Measurements from ENCODE around the gene LRRC8D. TPM values are rescaled to one million over a fixed set of nuclear protein-coding genes. Genes with fewer than 3 reads are reported as not detected.

Gene LRRC8D
- total and polyA plus RNA-seq, 2 experiments from 2014 or later: 23.6 to 48.8 TPM

DNA sequence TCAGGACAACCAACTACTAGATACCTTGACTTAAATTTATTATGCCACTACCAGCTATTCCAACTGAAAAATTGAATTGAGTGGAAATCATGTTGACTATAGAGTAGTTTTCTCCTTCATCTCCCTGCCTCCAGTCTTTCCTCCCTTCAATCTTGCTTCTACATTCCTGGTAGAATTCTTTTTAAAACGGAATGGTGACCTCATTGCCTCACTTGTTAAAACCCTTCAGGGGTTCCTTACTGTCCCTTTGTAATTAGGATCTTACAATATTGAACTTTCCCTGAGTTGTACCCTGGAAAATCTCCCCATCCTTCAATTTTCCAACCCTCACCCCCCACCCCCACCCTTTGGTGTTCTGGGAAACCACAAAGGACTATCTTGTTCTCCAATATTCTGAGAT is 91.2 kb downstream of the LRRC8D start (continued):
- TF ChIP-seq JUNB (IDR thresholded peaks at IDR 0.05; ENCODE audit: unreplicated experiment): no peak
- TF ChIP-seq STAT1 (IDR thresholded peaks at IDR 0.05; ENCODE audit: unreplicated experiment): no peak
- TF ChIP-seq CREB1 (CRISPR knock-in tag; IDR thresholded peaks at IDR 0.05; ENCODE audit: low read depth): no peak
- TF ChIP-seq ZNF331 (CRISPR knock-in tag; IDR thresholded peaks at IDR 0.05; ENCODE audit: low read depth): no peak
- no peak for TF ChIP-seq NANOG (IDR thresholded peaks at IDR 0.05; ENCODE audit: borderline replicate concordance)
- no peak for TF ChIP-seq POLR2AphosphoS5 (IDR thresholded peaks at IDR 0.05; ENCODE audit: low read depth)
- TF ChIP-seq ZNF114 (CRISPR knock-in tag; IDR thresholded peaks at IDR 0.05): no peak
- TF ChIP-seq, protein P1, sequence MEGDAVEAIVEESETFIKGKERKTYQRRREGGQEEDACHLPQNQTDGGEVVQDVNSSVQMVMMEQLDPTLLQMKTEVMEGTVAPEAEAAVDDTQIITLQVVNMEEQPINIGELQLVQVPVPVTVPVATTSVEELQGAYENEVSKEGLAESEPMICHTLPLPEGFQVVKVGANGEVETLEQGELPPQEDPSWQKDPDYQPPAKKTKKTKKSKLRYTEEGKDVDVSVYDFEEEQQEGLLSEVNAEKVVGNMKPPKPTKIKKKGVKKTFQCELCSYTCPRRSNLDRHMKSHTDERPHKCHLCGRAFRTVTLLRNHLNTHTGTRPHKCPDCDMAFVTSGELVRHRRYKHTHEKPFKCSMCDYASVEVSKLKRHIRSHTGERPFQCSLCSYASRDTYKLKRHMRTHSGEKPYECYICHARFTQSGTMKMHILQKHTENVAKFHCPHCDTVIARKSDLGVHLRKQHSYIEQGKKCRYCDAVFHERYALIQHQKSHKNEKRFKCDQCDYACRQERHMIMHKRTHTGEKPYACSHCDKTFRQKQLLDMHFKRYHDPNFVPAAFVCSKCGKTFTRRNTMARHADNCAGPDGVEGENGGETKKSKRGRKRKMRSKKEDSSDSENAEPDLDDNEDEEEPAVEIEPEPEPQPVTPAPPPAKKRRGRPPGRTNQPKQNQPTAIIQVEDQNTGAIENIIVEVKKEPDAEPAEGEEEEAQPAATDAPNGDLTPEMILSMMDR (conservative IDR thresholded peaks at IDR 0.05; ENCODE audit: low read depth in 2 of 2): no peak
- no peak for TF ChIP-seq EZH2phosphoT487 (IDR thresholded peaks at IDR 0.05; ENCODE audit: unreplicated experiment)
- no peak for TF ChIP-seq EZH2 (IDR thresholded peaks at IDR 0.05; ENCODE audit: low read depth, unreplicated experiment)

DNA sequence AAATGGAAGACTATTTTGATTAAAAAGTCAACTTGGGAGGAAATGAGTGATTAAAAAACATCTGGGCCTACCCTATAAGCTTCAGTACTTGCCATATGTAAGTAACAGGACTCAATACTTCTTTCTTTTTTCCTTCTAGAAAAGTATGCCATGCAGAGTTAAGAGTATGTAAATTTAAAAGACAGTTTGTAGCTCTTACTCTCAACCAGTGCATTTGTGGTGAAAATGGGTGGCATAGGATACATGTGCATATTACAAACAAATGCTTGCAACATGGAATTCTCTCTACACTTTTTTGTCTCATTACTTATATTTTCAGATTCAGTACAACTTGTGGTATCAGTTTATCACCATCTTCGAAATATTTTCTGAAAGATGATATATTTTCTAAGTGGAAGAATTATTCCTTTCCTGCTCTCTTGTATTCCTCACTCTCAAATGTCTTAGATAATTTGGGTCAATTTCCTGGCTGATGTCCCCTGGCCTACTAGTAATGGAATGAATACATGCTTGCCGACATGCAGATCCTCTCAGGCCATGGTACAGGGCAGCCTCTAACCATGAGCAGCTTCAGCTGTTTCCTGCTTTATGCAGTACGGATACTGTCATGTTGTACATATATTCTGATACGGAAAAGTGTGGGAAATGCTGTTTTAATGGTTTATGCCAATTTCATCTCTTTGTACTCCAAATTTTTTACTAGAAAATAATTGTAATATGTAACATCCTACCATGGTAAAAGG is 92.7 kb downstream of the LRRC8D start:
- Mint-ChIP-seq H3K9me3 (no peaks in the 10 kb centered on the region), H3K27me3 (ENCODE audit: insufficient read depth, low read depth, poor library complexity) (peaks cover 4% of the 10 kb centered on the region), H3K36me3 (ENCODE audit: low read depth) (peaks cover 16% of the 10 kb centered on the region; the same call in 2 of the 3 replicates), H3K4me1 (peaks cover 69% of the 10 kb centered on the region), H3K4me3 (peak overlapping the region; percentile 9; the same call in 1 of the 3 replicates), H3K27ac (peak overlapping the region; percentile 83)
- DNase-seq (ENCODE audit: low spot score): no peak
- Histone ChIP-seq H3F3A (replicated peaks; ENCODE audit: low read depth) (no peaks in the 10 kb centered on the region), H3K27me3 (ENCODE audit: insufficient read depth) (no peaks in the 10 kb centered on the region), H3K4me1 (ENCODE audit: insufficient read depth) (peaks cover 57% of the 10 kb centered on the region), H4K20me1 (replicated peaks; ENCODE audit: insufficient read depth) (no peaks in the 10 kb centered on the region), H3K27ac (ENCODE audit: low read depth) (0 out of 2 replicates have a peak overlapping the region, but pooled peaks have one; percentile 85), H3K4me2 (0 out of 2 replicates have a peak overlapping the region, but pooled peaks have one; percentile 19), H3K9me2 (ENCODE audit: insufficient read depth) (no peaks in the 10 kb centered on the region), H3K79me2 (replicated peaks; ENCODE audit: insufficient read depth) (peaks cover 58% of the 10 kb centered on the region), H3K36me3 (ENCODE audit: insufficient read depth) (no peaks in the 10 kb centered on the region), H3K4me3 (no peak overlapping the region), H2AFZ (no peak overlapping the region)
- ATAC-seq: no peak
- TF ChIP-seq, protein P2, sequence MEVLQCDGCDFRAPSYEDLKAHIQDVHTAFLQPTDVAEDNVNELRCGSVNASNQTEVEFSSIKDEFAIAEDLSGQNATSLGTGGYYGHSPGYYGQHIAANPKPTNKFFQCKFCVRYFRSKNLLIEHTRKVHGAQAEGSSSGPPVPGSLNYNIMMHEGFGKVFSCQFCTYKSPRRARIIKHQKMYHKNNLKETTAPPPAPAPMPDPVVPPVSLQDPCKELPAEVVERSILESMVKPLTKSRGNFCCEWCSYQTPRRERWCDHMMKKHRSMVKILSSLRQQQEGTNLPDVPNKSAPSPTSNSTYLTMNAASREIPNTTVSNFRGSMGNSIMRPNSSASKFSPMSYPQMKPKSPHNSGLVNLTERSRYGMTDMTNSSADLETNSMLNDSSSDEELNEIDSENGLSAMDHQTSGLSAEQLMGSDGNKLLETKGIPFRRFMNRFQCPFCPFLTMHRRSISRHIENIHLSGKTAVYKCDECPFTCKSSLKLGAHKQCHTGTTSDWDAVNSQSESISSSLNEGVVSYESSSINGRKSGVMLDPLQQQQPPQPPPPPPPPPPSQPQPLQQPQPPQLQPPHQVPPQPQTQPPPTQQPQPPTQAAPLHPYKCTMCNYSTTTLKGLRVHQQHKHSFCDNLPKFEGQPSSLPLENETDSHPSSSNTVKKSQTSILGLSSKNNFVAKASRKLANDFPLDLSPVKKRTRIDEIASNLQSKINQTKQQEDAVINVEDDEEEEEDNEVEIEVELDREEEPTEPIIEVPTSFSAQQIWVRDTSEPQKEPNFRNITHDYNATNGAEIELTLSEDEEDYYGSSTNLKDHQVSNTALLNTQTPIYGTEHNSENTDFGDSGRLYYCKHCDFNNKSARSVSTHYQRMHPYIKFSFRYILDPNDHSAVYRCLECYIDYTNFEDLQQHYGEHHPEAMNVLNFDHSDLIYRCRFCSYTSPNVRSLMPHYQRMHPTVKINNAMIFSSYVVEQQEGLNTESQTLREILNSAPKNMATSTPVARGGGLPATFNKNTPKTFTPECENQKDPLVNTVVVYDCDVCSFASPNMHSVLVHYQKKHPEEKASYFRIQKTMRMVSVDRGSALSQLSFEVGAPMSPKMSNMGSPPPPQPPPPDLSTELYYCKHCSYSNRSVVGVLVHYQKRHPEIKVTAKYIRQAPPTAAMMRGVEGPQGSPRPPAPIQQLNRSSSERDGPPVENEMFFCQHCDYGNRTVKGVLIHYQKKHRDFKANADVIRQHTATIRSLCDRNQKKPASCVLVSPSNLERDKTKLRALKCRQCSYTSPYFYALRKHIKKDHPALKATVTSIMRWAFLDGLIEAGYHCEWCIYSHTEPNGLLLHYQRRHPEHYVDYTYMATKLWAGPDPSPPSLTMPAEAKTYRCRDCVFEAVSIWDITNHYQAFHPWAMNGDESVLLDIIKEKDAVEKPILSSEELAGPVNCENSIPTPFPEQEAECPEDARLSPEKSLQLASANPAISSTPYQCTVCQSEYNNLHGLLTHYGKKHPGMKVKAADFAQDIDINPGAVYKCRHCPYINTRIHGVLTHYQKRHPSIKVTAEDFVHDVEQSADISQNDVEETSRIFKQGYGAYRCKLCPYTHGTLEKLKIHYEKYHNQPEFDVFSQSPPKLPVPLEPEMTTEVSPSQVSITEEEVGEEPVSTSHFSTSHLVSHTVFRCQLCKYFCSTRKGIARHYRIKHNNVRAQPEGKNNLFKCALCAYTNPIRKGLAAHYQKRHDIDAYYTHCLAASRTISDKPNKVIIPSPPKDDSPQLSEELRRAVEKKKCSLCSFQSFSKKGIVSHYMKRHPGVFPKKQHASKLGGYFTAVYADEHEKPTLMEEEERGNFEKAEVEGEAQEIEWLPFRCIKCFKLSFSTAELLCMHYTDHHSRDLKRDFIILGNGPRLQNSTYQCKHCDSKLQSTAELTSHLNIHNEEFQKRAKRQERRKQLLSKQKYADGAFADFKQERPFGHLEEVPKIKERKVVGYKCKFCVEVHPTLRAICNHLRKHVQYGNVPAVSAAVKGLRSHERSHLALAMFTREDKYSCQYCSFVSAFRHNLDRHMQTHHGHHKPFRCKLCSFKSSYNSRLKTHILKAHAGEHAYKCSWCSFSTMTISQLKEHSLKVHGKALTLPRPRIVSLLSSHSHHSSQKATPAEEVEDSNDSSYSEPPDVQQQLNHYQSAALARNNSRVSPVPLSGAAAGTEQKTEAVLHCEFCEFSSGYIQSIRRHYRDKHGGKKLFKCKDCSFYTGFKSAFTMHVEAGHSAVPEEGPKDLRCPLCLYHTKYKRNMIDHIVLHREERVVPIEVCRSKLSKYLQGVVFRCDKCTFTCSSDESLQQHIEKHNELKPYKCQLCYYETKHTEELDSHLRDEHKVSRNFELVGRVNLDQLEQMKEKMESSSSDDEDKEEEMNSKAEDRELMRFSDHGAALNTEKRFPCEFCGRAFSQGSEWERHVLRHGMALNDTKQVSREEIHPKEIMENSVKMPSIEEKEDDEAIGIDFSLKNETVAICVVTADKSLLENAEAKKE (CRISPR knock-in tag; IDR thresholded peaks at IDR 0.05): no peak
- no peak for TF ChIP-seq EZH2phosphoT487 (IDR thresholded peaks at IDR 0.05; ENCODE audit: unreplicated experiment)
- TF ChIP-seq POLR2AphosphoS5 (IDR thresholded peaks at IDR 0.05; ENCODE audit: low read depth): no peak
- TF ChIP-seq, protein P3, sequence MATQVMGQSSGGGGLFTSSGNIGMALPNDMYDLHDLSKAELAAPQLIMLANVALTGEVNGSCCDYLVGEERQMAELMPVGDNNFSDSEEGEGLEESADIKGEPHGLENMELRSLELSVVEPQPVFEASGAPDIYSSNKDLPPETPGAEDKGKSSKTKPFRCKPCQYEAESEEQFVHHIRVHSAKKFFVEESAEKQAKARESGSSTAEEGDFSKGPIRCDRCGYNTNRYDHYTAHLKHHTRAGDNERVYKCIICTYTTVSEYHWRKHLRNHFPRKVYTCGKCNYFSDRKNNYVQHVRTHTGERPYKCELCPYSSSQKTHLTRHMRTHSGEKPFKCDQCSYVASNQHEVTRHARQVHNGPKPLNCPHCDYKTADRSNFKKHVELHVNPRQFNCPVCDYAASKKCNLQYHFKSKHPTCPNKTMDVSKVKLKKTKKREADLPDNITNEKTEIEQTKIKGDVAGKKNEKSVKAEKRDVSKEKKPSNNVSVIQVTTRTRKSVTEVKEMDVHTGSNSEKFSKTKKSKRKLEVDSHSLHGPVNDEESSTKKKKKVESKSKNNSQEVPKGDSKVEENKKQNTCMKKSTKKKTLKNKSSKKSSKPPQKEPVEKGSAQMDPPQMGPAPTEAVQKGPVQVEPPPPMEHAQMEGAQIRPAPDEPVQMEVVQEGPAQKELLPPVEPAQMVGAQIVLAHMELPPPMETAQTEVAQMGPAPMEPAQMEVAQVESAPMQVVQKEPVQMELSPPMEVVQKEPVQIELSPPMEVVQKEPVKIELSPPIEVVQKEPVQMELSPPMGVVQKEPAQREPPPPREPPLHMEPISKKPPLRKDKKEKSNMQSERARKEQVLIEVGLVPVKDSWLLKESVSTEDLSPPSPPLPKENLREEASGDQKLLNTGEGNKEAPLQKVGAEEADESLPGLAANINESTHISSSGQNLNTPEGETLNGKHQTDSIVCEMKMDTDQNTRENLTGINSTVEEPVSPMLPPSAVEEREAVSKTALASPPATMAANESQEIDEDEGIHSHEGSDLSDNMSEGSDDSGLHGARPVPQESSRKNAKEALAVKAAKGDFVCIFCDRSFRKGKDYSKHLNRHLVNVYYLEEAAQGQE (IDR thresholded peaks at IDR 0.05; ENCODE audit: unreplicated experiment): no peak
